Stimulated activated CD4-positive, alpha-beta T cell treated with anti-CD3 and anti-CD28 coated beads, Interleukin-2, amount 100 ng/mL, for 24 hours (primary cell): ENCODE measurements around the gene PAX4.

Experiments used
- DNase-seq, 2 donors: peaks; one replicate each; pipeline ENCODE4 v3.0.0-alpha.2; 2020

The PAX4 gene

DNA sequence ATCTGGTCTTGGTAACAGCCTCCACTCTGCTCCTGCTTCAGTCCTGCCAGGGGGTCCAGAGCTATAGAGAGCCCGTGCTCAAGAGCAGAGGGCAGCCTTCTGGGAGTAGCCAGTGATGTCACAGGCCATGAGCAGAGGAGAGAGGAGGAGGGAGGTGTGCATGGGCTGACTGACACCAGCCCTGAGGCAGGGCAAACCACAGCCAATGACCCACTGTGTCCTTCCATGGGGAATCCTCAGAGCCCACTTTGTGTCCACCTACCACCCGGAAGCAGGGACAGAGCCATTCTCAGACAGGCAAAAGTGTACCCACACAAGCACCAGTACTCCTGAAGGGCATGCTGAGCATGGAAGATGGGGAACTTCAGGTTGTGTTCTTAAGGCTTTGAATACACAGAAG is at the start of gene PAX4:
Gene PAX4, minus strand, starts transcription at position 101 of the 400 bp plus-strand sequence. CDS start 2,214 bp downstream, outside the sequence.
- no peak for DNase-seq

DNA sequence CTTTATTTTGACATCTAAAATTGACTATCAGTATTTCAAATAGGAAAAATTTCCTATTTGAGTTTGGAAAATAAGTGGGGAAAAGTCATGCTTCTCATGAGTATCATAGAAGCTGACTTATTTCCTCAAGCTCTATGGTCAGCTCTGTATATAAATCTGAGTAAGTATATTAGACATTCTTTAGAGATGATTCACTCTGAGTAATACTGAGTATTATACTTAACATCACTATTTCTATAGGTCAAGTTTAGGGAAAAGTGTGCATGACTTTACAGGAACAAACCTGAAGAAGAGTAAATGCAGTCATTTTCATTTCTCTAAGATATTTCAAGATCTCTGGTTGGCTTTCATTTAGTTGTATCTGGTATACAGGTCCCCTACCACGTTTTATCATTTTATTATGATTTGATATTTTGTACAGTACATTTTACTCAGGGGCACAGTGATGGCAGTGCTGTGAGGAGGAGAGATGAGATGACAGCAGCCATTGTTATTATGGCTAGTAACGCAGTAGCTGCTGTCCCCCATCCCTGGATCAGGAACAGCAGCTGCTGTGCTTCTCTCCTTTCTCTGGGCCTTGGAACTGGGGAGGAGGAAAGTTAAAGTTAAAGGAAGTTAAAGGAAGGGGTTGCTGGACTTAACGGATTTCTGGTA is 49.2 kb upstream of the PAX4 start:
- no peak for DNase-seq

- DNase-seq, result no peak
Measured at GRCh38 chr7:127666602-127667001, 48.7 kb upstream of the PAX4 start.

DNA sequence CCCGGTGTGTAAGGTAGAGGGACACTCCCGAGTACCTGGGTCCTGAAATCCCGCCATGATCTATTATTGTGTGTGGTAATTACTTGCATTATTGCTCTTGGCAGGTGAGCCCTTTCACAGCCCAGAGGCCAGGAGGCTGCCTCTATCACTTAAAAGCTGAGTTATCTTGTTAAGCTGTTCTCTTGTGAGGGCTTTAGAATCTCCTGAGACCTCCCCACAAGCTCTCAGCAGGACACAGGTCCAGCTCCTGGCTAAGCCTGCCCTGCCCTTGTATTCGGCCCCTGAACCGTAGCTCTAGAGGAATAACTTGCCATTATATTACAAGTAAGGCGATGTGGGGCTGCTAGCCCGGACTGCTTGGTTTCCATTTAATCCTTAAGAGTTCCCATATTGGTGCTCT is 48.0 kb upstream of the PAX4 start:
- DNase-seq, result no peak

DNA sequence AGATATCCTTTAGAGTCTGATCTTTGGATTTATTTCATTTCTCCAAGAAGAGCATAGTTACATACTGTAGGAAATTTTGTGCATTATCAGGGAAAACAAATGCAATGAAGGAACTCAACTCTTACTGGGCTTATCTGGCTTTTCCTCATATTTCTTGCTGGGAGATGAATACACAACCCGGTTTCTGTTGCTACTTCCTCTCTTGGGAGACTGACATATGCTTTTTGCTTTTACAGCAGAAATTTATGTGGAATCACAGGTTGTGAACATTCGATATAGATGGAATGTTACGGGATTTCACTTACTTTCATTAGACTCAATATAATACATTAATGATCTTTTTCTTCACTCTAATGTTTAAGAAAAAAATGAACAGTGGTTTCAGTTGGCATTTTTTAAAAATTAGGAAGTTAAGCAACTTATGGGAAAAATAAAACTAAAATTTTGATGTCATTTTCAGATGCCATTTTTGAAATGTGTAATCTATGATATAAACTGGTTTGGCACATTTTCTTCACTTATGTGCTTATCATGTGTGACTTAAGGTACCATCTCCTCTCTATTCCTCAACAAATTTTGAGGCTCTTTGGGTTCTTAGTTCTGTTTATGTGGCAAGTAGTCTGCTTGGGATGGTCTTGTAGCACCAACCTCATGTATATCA is 41.2 kb upstream of the PAX4 start:
- no peak for DNase-seq

DNA sequence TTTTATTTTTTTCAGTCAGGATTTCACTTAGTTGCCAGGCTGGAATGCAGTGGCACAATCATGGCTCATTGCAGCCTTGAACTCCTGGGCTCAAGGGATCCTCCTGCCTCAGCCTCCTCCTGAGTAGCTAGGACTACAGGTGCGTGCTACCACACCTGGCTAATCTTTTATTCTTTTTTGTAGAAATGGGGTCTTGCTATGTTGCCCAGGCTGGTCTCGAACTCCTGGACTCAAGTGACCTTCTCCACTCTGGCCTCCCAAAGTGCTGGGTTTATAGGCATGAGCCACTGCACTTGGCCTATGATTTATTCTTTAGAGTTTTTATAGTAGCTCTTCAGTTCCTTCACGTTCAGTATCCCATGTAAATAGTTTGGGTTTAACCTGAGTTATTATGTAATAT is 39.6 kb upstream of the PAX4 start:
- no peak for DNase-seq

DNA sequence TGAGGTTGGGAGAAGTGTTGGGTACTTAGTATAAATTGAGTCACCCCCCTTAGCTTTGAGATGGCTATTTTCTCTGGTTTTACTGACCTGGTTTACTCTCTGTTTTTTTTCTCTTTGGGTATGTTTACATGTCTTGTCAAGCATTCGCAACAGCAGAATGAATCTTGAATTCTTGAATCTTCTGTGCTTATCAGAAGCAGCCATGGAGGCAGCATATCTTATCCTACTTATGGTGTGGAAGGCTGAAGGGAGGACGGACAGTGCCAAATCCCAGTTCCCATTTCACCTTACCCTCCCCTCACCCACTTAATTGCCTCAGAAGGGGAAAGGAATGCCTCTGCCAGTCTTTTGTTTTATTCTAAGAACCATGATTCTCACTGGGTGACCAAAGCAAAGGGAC is 37.8 kb upstream of the PAX4 start:
- no peak for DNase-seq

- DNase-seq, result no peak
Measured at GRCh38 chr7:127654404-127655394, 36.8 kb upstream of the PAX4 start.

GRCh38 chr7:127653396-127653795 is 35.5 kb upstream of the PAX4 start:
- DNase-seq, result no peak

GRCh38 chr7:127652333-127653248 is 34.6 kb upstream of the PAX4 start:
- no peak for DNase-seq

- DNase-seq, result peak; percentile 98 to 99
Measured at GRCh38 chr7:127651556-127652332, 33.8 kb upstream of the PAX4 start, which contains the start of gene SND1. Gene SND1 (plus strand): TSS chr7:127652194. CDS start chr7:127652374, 180 bp downstream.

DNA sequence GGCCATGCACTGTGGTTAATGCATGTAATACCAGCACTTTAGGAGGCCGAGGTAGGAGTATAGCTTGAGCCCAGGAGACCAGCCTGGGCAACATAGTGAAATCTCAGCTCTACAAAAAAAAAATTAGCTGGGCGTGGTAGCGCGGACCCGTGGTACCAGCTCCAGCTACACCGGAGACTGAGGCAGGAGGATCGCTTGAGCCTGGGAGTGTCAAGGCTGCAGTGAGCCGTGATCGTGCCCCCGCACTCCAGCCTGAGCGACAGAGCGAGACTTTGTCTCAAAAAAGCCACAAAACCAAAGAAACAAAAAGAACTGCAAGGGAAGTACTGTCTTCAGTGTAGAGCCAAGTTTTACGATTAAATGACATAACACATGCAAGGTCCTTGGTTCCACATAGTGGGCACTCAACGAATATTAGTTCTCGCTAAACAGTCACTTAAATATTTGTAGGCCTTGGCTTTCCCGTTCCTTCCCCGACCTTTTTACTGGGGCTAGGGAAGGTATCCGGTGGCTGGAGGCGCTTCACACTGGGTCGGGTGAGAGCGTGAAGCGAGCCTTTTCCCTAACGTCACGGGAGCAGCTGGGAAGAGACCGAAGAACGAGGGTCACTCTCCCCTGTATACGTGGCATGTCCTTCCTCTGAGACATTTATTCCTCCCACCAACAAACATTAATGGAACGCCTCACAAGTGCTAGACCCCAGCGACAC is 33.1 kb upstream of the PAX4 start:
- DNase-seq, result peak in 1 of 2 donors; percentile 8

- no peak for DNase-seq
Measured at GRCh38 chr7:127648986-127649385, 31.0 kb upstream of the PAX4 start.

GRCh38 chr7:127647636-127648035 is 29.7 kb upstream of the PAX4 start:
- DNase-seq, result no peak

DNA sequence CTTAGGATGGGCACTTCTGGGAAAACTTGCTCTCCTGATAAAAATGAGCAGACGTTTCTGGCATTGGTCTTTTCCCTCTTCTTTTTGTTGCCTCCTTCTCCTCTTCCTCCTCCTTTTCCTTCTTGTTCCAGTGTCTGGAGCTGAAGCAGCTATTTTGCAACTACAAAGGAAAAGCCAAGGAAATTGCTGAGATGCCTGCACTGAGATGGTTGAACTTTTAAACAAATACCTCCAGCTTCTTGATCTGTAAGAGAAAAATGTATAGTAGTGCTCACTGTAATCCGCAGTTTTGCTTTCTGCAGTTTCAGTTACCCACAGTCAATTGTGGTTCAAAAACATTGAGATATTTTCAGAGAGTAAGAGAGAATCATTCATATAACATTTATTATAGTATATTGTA is 26.5 kb upstream of the PAX4 start:
- DNase-seq, result no peak

GRCh38 chr7:127638197-127638596 is 20.3 kb upstream of the PAX4 start:
- no peak for DNase-seq

- no peak for DNase-seq
Measured at GRCh38 chr7:127635659-127636285, 17.8 kb upstream of the PAX4 start.

- DNase-seq, result no peak
Measured at GRCh38 chr7:127632276-127632910, 14.5 kb upstream of the PAX4 start.

- DNase-seq, result peak; percentile 34 to 55
Measured at GRCh38 chr7:127629268-127629854, 11.4 kb upstream of the PAX4 start.
